ENCODE results near the gene ZCCHC10.
A peak's percentile ranks its signal among the peaks of the same experiment; 100 is the strongest.

- TF ChIP-seq CTCF (IDR thresholded peaks at IDR 0.05) (peak in 1 of 5 experiments; percentile 29), POLR2A (IDR thresholded peaks at IDR 0.05) (peak; percentile 99), EP300 (IDR thresholded peaks at IDR 0.05; ENCODE audit: low read depth) (peak; percentile 33), POLR2AphosphoS5 (IDR thresholded peaks at IDR 0.05) (peak; percentile 99)
Observed at GRCh38 chr5:132963171-132964104, 62.9 kb downstream of the ZCCHC10 start, which contains the start of gene AFF4.

Measured in transverse colon (tissue), 4 donors.